DMS53 (cell line): ENCODE data around the gene CYFIP1.
A peak's percentile ranks its signal among the peaks of the same experiment; 100 is the strongest.

Source experiments
- DNase-seq: peaks from one replicate; lab custom pipeline; 2025; lab: John Stamatoyannopoulos, UW

CYFIP1 gene

GRCh38 chr15:22950256-22950990 lies 29.7 kb downstream of the CYFIP1 start:
- DNase-seq: no peak

GRCh38 chr15:22949074-22949547 lies 31.1 kb downstream of the CYFIP1 start:
- no peak for DNase-seq

- no peak for DNase-seq
Measured at GRCh38 chr15:22948056-22948455, 32.1 kb downstream of the CYFIP1 start.

GRCh38 chr15:22947101-22948000 lies 32.8 kb downstream of the CYFIP1 start:
- no peak for DNase-seq

GRCh38 chr15:22945071-22945470 lies 35.1 kb downstream of the CYFIP1 start:
- peak; percentile 42 for DNase-seq

GRCh38 chr15:22944651-22945050 lies 35.5 kb downstream of the CYFIP1 start:
- DNase-seq: peak; percentile 83

- peak; percentile 79 for DNase-seq
Measured at GRCh38 chr15:22942877-22943276, 37.3 kb downstream of the CYFIP1 start.

GRCh38 chr15:22942306-22942855 lies 37.8 kb downstream of the CYFIP1 start:
- no peak for DNase-seq

GRCh38 chr15:22941179-22941578 lies 39.0 kb downstream of the CYFIP1 start:
- no peak for DNase-seq

GRCh38 chr15:22939652-22940061 lies 40.5 kb downstream of the CYFIP1 start:
- DNase-seq: no peak

- no peak for DNase-seq
Measured at GRCh38 chr15:22939051-22939450, 41.1 kb downstream of the CYFIP1 start.

GRCh38 chr15:22936577-22937472 lies 43.3 kb downstream of the CYFIP1 start:
- DNase-seq: no peak

GRCh38 chr15:22933641-22934061 lies 46.5 kb downstream of the CYFIP1 start:
- peak; percentile 7 for DNase-seq

- DNase-seq: no peak
Measured at GRCh38 chr15:22931784-22932536, 48.2 kb downstream of the CYFIP1 start.

- peak; percentile 5 for DNase-seq
Measured at GRCh38 chr15:22930782-22931484, 49.2 kb downstream of the CYFIP1 start.

GRCh38 chr15:22927761-22928160 lies 52.4 kb downstream of the CYFIP1 start:
- no peak for DNase-seq

- no peak for DNase-seq
Measured at GRCh38 chr15:22925875-22926274, 54.3 kb downstream of the CYFIP1 start.

GRCh38 chr15:22922003-22922402 lies 58.2 kb downstream of the CYFIP1 start:
- no peak for DNase-seq

GRCh38 chr15:22919171-22919570 lies 61.0 kb downstream of the CYFIP1 start:
- DNase-seq: no peak

- no peak for DNase-seq
Measured at GRCh38 chr15:22918596-22919140, 61.5 kb downstream of the CYFIP1 start.
